OCI-LY3 (cell line): ENCODE measurements around the gene KCNN3.

Source experiments
- H2AFZ ChIP-seq: fragments of 200-600, 300-600 bp; shearing (Covaris generic); 2 replicates; pipeline ENCODE4 v1.6.0; 2014; ENCODE audit warnings: antibody characterized with exemption, low read depth, low read length
- H3K27ac ChIP-seq: fragments of 200-600, 300-600 bp; sonication (generic); 2 replicates; pipeline ENCODE4 v1.5.1; 2014; ENCODE audit warnings: mild to moderate bottlenecking, low read length, moderate library complexity, mixed read lengths
- H3K27me3 ChIP-seq: fragments of 200-600, 300-600 bp; sonication (generic); 2 replicates; pipeline ENCODE4 v1.6.1; 2014; ENCODE audit warnings: low read depth, low read length, mixed read lengths
- H3K36me3 ChIP-seq: fragments of 200-600, 300-600 bp; sonication (generic); replicated peaks from 2 replicates; pipeline ENCODE3; 2014; ENCODE audit warnings: low read depth, low read length, mixed read lengths
- H3K4me1 ChIP-seq: fragments of 300-600, 200-600 bp; sonication (generic); 2 replicates; pipeline ENCODE4 v1.6.1; 2014; ENCODE audit warnings: low read length, mixed read lengths
- H3K4me2 ChIP-seq: fragments of 200-600, 300-600 bp; sonication (generic); 2 replicates; pipeline ENCODE4 v1.6.1; 2014; ENCODE audit warnings: low read length, mixed read lengths
- H3K4me3 ChIP-seq: fragments of 300-600, 200-600 bp; sonication (generic); 2 replicates; pipeline ENCODE4 v1.5.1; 2014; ENCODE audit warnings: antibody characterized with exemption, mild to moderate bottlenecking, low read length, moderate library complexity
- H3K79me2 ChIP-seq: fragments of 300-600, 200-600 bp; shearing (Covaris generic); 2 replicates; pipeline ENCODE4 v1.6.1; 2014; ENCODE audit warnings: mild to moderate bottlenecking, low read length, mixed read lengths
- H3K9ac ChIP-seq: fragments of 300-600, 200-600 bp; shearing (Covaris generic); 2 replicates; pipeline ENCODE4 v1.6.0; 2014; ENCODE audit warnings: mild to moderate bottlenecking, low read length, moderate library complexity
- H3K9me3 ChIP-seq: fragments of 200-600, 300-600 bp; shearing (Covaris generic); 2 replicates; pipeline ENCODE4 v1.6.1; 2014; ENCODE audit warnings: low read length, mixed read lengths; ENCODE audit not compliant: insufficient read depth
- H4K20me1 ChIP-seq: fragments of 200-600, 300-600 bp; sonication (generic); 2 replicates; pipeline ENCODE4 v1.6.1; 2016; ENCODE audit warnings: low read length, mixed read lengths; ENCODE audit not compliant: insufficient read depth
- CTCF ChIP-seq: fragments of 200-600, 300-600 bp; sonication (generic); IDR thresholded peaks from 2 replicates; pipeline ENCODE4 v1.5.1; 2014; ENCODE audit warnings: antibody characterized with exemption, low read length, low read depth
- EZH2phosphoT487 ChIP-seq: fragments of 200-600 bp; shearing (Covaris generic); IDR thresholded peaks from 2 replicates; pipeline ENCODE4 v1.6.1; 2018; ENCODE audit warnings: antibody characterized with exemption, mixed run types, low read depth

KCNN3 gene

GRCh38 chr1:154860156-154860870, 9.8 kb downstream of the KCNN3 start:
- peak overlapping the region; percentile 54 for H3K27ac ChIP-seq

GRCh38 chr1:154859786-154860155, 10.3 kb downstream of the KCNN3 start:
- Histone ChIP-seq H3K9ac (peak overlapping the region; percentile 37; the same call in 1 of the 2 replicates), H3K4me2 (peak overlapping the region; percentile 68)

More at GRCh38 chr1:154860156-154860870, 9.8 kb downstream of the KCNN3 start:
- Histone ChIP-seq H3K9ac (peak overlapping the region; percentile 37; the same call in 1 of the 2 replicates), H3K27me3 (no peaks in the 10 kb centered on the region), H3K36me3 (no peaks in the 10 kb centered on the region), H3K4me2 (peak overlapping the region; percentile 68), H3K79me2 (0 out of 2 replicates have a peak, but pooled peaks cover 7% of the 10 kb centered on the region), H3K4me1 (peaks cover 73% of the 10 kb centered on the region), H4K20me1 (no peaks in the 10 kb centered on the region), H3K9me3 (no peaks in the 10 kb centered on the region), H3K4me3 (peak overlapping the region; percentile 50), H2AFZ (peak overlapping the region; percentile 56)
- TF ChIP-seq CTCF = no peak
- TF ChIP-seq EZH2phosphoT487 = no peak

GRCh38 chr1:154859151-154859785, 10.8 kb downstream of the KCNN3 start:
- Histone ChIP-seq H3K4me1 (peaks cover 62% of the 10 kb centered on the region), H2AFZ (no peak overlapping the region), H3K27me3 (no peaks in the 10 kb centered on the region), H3K4me2 (peak overlapping the region; percentile 68), H3K79me2 (0 out of 2 replicates have a peak, but pooled peaks cover 3% of the 10 kb centered on the region), H3K27ac (no peak overlapping the region; the same call in 1 of the 2 replicates), H3K9me3 (no peaks in the 10 kb centered on the region), H3K4me3 (no peak overlapping the region), H4K20me1 (no peaks in the 10 kb centered on the region), H3K36me3 (no peaks in the 10 kb centered on the region), H3K9ac (no peak overlapping the region)
- TF ChIP-seq CTCF = no peak
- no peak for TF ChIP-seq EZH2phosphoT487

More at GRCh38 chr1:154859786-154860155, 10.3 kb downstream of the KCNN3 start:
- 0 out of 2 replicates have a peak, but pooled peaks cover 7% of the 10 kb centered on the region for H3K79me2 ChIP-seq
- H3K4me3 ChIP-seq = peak overlapping the region; percentile 50
- no peaks in the 10 kb centered on the region for H3K36me3 ChIP-seq
- H2AFZ ChIP-seq = peak overlapping the region; percentile 56
- H3K4me1 ChIP-seq = peaks cover 67% of the 10 kb centered on the region
- TF ChIP-seq EZH2phosphoT487 (no peak), CTCF (no peak)
- H4K20me1 ChIP-seq = no peaks in the 10 kb centered on the region
- no peaks in the 10 kb centered on the region for H3K9me3 ChIP-seq
- H3K27me3 ChIP-seq = no peaks in the 10 kb centered on the region
- peak overlapping the region; percentile 54 for H3K27ac ChIP-seq
